ENCODE results near the gene ANKRD55.
"Not testable (repeated sequence)": the region's sequence is repeated elsewhere in the genome, so short reads cannot be mapped to it uniquely, and the experiment has no call there.

DNA sequence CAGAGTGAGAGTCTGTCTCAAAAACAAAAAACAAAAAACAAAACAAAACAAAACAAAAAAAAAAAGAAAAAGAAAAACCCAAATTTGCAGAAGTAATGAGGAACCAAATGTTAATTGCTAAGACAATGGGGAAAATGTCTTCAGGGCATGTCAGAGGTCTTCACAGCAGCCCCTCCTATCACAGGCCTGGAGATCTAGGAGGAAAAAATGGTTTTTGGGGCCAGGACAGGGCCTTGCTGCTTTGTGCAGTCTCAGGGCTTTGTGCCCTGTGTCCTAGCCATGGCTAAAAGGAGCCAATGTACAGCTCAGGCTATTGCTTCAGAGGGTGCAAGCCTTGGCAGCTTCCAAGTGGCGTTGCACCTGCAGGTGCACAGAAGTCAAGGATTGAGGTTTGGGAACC lies 9.1 kb upstream of the ANKRD55 start:
- TF ChIP-seq CTCF (IDR thresholded peaks at IDR 0.05 in 8 of 11, conservative IDR thresholded peaks at IDR 0.05 in 3 of 11); POLR2AphosphoS5 (IDR thresholded peaks at IDR 0.05): not testable (repeated sequence)
